ENCODE results near the gene PIK3CA.

- TF ChIP-seq CTCF (IDR thresholded peaks at IDR 0.05) (no peak), POLR2A (IDR thresholded peaks at IDR 0.05) (no peak)
Observed at GRCh38 chr3:179166561-179167201, 18.5 kb downstream of the PIK3CA start.

Measured in uterus (tissue), 2 donors.